Stimulated activated CD4-positive, alpha-beta T cell treated with anti-CD3 and anti-CD28 coated beads, TNF-alpha, amount 100 ng/mL, for 4 hours (primary cell): ENCODE data around the gene TULP1.
"Not testable (repeated sequence)": the region's sequence is repeated elsewhere in the genome, so short reads cannot be mapped to it uniquely, and the experiment has no call there.

ENCODE experiments used
- DNase-seq, 3 experiments: peaks; one replicate each; pipeline ENCODE4 v3.0.0-alpha.2; 2020; ENCODE audit warnings: low read depth in 3 of 3

The TULP1 gene

DNA sequence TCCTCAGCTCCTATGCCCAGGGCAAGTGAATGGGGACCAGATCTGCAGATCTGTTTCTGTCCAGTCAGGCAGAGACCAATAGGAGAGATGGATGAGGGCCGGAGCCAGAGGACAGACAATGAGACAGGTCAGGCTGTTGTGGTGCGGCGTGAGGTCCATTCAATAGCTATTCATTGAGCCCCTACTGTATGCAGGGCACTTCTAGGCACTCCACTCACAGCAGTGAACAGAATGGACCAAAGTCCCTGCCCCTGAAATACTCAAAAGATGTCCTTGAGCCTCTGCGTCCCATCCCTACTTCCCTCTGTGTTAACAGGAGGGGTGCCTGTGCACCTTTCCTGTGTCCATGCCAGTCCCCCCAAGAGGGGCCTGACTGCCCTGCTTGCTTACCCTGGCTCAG is 8.5 kb upstream of the TULP1 start:
- DNase-seq = no peak

DNA sequence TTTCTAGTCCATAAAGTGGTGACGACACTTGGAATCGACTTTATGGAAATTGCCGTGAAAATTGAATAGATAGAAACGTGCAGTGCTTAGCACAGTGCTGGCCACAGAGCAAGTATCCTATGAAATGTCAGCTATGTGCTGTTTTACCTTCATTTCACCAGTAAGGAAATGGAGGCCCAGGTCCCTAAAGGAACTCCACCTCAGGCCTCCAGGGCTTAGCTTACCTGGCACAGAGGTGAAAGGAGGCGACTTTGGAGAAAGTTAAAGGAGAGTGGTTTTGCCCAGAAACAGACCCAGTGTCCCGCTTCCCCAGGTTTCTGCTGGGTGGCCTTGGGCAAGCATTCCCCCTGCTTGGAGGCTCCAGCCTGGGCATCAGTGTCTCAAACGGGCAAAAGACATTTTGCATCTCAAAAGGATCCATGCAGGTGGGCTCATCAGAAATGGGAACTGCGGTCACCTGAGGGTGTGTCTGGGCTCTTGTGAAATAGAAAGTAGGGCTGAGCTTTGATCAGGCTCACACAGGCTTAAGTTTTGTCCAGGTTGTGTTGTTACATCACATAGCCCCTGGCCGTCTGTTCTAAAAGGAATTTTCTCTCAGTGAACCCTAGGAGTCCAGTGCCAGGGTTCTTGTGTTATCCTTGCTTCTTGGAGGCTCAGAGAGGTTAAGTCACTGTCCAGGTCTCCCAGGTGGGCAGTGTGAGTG is 6.8 kb upstream of the TULP1 start:
- no peak for DNase-seq

DNA sequence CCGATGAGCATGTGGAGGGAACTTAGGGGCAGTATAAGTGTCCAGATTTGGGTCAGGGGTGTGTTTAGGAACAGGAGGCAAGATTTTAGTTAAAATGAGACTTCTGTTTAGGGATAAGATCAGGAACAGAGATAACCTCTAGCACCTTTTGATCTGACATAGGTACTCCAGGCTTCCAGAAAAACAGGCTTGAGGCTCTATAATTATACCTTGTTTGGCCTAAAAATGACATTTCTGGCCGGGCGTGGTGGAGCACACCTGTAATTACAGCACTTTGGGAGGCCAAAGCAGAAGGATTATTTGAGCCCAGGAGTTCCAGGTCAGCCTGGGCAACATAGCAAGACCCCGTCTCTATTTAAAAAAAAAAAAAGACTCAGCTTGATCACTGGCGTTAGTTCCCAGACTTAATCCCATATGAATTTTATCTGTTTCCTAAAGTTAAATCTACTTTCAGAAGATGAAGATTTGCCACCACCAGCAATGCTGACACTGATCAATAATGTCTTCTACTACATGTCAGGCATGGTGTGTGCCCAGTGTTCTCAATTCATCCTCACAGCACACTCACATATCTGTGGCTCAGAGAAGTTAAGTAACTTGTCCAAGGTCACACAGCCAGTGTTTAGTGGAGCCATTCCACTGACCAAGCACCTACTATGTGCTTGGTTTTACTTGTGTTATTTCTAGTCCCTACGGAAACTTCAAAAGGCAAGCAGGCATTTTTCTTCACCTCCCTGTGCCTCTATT is 6.0 kb upstream of the TULP1 start:
- no peak for DNase-seq

DNA sequence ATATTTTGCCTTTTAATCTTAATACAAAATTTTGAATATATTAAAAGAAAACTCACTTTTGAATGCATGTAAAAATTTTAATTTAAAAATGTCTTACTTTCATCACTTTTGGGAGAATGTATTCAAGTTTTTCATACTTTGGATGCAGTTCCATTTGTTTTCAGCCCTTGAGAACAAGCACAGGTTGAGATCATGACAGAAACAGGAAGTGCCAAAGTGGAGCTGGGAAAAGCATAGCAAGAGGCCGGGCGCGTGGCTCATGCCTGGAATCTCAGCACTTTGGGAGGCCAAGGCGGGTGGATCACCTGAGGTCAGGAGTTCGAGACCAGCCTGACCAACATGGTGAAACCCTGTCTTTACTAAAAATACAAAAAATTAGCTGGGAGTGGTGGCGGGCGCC is 5.3 kb upstream of the TULP1 start:
- DNase-seq = not testable (repeated sequence)

DNA sequence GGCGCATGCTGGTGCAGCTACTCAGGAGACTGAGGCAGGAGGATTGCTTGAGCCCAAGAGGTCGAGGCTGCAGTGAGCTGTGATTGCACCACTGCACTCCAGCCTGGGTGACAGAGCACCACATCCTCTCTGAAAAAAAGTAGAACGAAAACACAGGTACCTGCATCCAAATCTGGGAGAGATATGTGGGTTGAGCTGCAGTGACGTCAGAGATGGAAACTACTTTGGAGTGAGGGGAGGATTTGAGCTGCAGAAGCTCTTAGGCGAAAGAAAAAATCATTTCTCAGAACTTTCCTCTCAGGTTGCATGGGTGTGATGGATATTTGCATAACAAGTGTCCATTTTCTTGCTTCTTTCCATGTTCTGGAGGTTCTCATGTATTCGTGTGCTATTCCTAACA is 4.0 kb upstream of the TULP1 start:
- DNase-seq = no peak

DNA sequence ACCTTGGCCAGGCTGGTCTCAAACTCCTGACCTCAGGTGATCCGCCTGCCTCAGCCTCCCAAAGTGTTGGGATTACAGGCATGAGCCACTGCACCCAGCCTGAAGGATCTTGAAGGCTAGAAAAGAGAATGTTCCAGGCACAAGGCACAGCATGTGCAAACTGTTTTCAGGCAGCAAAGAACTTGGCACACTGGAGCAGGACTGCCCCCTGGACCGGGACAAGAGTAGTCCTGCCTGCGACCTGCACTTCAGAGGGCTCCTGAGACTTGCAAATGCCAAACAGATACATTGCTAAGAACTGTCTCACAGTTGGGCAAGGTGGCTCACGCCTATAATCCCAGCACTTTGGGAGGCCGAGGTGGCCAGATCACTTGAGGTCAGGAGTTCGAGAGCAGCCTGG is 3.2 kb upstream of the TULP1 start:
- not testable (repeated sequence) for DNase-seq

DNA sequence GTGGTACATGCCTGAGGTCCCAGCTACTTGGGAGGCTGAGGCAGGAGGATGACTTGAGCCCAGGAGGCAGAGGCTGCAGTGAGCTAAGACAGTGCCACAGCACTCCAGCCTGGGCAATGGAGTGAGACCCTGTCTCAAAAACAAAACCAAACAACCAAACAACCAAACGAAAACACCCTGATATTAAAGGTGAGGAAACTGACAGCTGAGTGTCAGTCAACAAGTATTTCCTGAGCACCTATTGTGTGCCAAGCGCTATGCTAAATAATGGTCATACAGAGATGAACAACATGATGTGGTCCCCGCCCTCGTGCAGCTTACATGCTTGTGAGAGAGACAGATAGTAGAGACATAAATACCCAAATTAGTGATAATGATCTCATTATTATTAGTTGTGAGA is 1.9 kb upstream of the TULP1 start:
- no peak for DNase-seq

DNA sequence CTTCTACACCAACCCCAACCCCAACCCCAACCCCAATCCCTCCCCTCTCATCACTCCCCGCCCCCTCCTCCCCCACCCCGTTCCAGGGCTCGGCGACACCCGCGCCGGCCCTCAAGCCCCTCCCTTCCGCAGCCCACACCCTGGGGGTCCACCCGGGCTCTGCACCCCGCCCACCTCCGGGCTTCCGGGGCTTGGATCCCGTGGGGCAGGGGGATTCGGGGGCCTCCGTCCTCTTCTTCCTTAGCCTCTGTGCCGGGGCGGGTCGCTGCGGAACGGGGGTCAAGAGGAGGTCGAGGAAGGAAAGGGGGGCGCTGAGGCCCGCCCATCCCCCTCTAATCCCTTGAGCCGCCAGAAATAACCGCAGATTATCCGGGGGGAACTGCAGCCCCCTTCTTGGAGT is 690 bp downstream of the TULP1 start:
- no peak for DNase-seq

DNA sequence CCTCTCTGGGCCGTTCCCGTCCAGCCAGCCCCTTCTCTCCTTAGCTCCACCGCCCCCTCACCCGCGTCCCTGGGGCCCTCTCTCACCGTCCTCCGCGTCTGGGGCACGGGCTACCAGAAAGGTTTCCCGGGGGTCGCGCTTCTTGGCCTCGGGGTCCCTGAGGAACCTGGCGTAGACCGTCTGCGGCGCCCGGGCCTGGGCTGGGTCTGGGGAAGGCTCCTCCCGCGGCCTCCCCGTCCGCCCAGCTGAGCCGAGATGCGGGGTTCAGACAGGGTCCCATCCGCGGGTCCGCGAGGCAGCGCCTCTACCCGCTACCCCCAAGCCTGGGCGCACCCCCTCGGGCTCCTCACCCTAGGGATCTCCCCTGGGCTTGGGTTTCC is 1.1 kb downstream of the TULP1 start:
- no peak for DNase-seq

DNA sequence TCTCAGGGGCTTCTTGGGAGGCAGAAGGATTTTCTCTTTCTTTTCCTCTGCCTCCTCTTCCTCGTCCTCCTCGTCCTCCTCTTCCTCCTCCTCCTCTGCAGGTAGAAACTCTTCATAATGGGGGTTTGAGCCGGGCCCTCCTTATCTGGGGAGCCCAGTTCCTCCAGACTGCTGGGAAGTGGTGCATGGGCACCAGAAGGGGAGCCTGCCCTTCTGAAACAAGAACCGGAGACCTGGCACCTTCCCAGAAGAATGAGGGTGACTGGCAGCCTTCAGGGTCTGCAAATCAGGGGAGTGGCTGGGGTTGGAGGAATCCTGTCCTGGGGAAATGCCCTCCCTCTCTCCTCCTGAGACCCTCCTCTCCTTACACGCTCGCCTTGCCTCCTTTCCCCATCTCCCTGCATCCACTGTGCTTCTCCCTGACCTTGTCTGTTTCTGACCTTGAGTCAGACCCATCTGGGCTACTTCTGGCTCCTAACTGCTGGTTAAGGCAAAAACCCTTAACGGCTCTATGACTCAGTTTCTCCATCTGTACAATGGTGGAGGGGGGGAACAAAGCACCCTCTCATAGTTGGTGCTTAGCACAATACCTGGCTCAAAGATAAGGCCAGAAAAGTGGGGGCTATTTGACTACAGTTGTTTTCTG is 1.7 kb downstream of the TULP1 start:
- no peak for DNase-seq

DNA sequence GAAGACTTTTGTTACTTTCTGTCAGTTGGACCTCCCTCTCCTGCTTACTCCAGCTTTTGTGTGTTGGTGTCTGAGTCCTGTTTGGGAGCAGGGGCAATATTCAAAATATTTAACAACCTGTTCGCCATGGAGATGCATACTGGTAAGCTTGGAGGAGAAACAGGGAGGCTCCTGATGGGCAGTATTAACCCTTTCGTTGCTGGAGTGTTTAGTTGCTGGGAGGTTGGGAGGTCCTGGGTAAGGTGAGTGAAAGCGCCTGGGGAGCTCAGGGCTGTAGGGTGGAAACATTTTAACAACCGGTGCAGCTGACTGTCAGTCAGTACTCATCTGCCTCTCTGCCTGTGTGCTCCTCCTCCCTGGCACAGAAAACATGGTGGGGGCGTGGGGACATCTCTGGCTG is 4.2 kb downstream of the TULP1 start:
- no peak for DNase-seq

DNA sequence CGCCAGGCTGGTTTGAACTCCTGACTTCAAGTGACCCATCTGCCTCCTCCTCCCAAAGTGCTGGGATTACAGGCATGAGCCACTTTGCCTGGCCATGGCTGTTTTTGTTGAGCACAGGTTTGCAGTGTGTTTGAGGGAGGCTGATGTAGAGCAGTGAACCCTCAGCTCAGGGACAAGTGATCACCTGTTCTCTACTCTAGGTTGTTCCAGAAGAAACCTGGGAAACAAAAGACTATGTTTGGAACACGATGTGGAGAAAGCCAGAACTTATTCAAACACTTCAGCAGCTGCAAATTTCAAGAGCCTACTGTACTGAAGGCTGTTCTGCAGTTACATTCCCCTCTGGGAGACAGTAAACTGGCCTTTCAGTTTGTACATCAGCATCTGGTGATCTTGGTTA is 4.7 kb downstream of the TULP1 start:
- DNase-seq = no peak

DNA sequence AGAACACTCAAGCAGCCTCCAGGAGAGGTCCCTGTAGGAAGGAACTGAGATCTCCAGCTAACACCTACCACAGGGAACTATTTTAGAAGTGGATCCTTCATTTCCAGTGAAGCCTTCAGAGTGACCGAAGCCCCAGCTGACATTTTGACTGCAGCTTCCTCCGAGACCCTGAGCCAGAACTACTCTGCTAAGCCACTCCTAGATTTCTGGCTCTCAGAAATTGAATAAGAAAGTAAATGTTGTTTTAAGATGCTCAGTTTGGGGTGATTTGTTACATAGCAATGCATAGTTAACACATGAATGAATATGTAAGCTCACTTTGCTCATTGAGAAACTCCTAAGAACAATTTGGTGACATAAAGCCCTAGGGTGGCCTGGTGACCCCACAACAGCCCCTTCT is 5.5 kb downstream of the TULP1 start:
- DNase-seq = no peak

DNA sequence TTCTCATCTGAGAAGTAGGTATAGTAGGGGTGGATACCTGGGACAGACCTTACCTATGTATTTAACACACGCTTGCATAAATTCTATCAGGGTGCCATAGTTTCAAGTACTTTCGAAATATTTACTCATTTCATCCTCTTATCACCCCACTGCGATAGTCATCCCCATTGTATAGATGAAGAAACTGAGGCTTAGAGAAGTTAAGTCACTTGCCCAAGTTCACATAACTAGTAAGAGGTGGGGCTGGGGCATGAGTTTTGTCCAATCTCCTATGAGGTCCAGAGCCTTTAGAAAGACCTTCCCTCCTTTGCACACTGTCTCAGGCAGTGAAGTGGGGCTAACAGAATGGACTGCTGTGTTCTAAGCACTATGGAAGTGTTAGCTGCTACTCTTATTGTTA is 6.2 kb downstream of the TULP1 start:
- no peak for DNase-seq

DNA sequence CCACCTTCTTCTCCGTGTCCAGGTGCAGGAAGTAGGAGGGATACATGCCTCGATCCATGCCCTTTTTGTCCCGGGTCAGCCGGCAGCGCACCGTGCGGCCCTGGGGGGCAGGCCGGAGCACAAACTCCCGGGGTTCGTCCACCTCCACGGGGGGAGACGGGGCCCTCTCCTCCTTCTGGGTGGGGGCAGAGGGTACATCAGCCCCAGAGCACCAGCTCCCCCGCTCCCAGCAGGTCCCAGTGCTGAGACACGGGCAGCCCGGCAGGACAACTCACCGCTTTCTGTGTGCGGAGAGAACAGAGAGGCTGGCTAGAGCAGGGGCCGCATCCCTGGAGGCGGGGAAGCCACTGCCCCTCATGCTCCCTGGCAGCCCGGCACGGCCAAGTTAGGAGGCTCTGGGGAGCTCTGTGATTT is 6.7 kb downstream of the TULP1 start:
- no peak for DNase-seq

DNA sequence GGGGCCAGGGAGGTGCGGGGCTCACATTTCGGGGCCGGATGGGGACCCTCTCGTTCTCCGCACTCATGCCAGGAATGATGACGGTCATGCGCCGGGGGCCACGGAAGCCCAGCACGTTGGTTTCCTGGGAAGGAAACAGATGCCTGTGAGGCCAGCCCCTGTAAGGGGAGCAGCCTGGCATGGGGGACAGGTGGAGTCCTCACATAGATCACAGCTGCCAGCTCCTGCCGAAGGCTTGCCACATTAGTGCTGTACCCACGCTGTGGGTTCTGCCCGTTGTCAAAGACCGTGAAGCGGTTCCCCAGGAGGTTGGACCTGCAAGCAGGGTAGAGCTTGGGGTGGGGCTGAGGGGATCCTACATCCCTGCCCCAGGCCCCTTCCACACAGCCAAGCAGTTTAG is 9.2 kb downstream of the TULP1 start:
- DNase-seq = no peak

DNA sequence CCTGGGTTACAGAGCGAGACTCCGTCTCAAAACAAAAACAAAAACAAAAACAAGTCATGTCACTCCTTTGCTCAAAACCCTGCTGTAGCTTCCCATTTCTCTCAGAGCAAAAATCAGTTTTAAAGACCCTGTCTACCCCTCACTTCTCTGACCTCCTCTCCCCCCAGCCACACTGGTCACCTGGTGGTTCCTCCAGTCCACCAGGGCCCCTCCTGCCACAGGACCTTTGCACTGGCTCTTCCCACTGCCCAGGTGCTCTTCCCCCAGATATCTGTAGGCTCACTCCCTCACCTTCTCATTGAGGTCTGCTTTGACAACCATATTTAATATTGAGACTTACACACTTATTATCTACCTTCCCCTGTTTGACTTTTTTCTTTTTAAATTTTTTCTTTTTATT is 10.9 kb downstream of the TULP1 start:
- no peak for DNase-seq

DNA sequence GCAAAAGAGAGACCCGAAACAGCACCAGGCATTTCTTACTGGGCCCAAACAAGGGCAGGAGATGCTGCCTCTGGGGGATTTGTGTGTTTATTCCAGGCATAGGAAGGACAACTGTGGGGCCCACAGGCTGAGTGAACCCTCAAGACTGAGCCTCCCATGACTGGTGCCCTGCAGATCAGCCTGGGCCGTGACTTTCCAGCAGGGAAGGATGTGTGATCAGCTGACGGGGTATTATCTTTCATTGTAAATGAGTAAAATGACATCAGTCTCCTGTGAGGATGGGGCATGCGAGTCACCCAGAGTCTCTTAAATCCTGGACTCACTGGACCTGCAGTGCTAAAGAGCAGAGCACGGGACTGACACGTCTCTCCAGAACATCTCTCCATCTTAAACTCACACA is 11.9 kb downstream of the TULP1 start:
- DNase-seq = no peak

DNA sequence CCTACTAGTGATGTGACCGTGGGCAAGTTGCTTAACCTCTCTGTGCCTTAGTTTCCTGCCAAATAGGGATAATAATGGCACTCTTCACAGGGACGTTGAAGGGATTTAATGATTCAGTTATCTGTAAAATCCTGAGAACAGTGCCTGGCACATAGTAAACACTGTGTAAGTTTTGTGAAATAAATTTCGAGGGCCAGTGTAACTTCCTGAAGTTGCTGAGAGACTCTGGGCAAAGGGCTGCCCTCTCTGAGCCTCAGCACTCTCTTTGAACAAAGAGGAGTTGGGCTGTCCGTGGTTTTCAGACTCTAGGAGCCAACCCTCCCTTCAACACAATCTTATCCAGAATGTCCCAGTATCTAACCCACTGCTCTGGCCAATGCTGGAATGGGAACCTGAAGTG is 13.3 kb downstream of the TULP1 start:
- no peak for DNase-seq

DNA sequence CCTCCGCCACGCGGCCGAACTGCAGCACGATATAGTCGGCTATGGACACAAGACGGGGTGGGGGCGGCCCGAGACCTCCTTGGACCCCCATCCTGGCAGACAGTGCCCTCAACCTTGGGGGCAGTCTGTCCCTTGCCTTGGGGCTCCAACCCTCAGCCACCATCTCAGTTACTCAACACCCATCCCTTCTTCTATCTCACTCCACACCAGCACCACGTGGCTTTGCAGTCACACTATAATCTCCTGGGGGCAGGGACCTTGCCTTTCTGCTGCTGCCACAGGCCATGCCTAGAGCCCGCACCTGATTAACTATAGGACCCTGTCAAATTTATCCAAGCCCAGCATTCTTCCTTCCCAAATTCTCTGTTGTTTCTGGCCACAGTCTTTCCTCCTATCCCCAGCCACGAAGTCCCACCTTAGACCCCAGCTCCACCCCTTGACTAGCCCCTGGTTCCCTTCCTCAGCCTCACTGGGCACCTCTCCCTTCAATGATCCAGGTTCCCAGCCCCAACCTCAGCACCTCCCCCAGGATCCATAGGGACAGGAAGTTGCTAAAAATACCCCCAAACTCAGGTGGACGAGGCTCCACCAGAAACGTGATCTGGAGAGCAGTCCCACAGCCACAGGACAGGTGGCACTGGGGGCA is 14.2 kb downstream of the TULP1 start:
- DNase-seq = no peak

DNA sequence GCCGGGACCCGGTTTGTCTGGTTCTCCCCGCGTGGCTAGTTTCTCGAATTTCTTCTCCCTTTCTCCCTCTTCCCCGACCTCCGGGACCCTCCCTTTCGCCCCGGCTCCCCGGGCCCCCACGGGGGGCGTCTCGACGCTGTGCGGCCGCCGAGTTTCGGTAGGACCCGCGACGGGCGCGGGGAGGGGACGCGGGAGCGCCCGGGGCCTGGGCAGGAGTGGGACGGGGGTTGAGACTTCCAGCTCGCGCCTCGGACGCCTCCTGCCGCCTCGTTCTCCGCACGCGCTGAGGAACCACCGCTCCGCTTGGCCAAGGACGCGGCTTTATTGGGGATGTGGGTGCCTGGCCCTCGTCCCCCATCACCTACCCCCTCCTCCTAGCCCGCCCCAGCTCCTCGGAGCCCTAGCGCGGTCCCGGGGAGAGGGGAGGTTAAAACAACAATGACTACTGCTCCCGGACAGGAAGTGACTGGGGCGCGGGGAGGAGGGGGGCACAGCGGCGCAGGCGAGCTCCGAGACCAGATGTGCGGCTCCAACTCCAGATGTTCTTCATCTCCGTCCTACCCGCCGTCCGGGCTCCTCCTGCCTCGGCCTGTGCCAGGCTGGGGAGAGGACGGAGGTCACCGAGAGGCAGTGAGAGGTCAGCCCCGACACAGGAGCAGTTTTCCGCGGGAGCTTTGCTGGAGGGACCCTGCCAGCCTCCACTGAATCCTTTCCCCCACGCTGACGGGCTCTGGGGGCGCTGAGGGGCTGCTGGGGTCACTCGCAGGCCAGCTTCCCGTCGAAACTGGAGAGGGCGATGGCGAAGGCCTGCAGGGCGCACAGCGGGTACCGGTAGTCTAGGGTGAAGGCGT is 14.9 kb downstream of the TULP1 start:
- DNase-seq = peak in 1 of 3 experiments; percentile 29
